ENCODE measurements around the gene PTPRK. TPM values are rescaled to one million over a fixed set of nuclear protein-coding genes. Genes with fewer than 3 reads are reported as not detected.

Gene PTPRK
- total and polyA plus RNA-seq, 4 donors, result 8.2 to 224 (median 42.9) TPM

- DNase-seq (peak in 2 of 3 donors; percentile 28 to 61), ATAC-seq (ENCODE audit: insufficient read depth, low FRiP score) (no peak)
- H3K27ac ChIP-seq (ENCODE audit: low read depth in 1 of 2, low read length in 1 of 2), result no peak overlapping the region
- H3K9ac ChIP-seq (ENCODE audit: insufficient read depth in 1 of 2, low read length in 2 of 2), result no peak overlapping the region
- no peaks in the 10 kb centered on the region for H3K9me3 ChIP-seq (ENCODE audit: control insufficient read depth in 4 of 4, insufficient read depth in 3 of 4, low read length in 3 of 4)
- TF ChIP-seq CTCF (IDR thresholded peaks at IDR 0.05; ENCODE audit: control extremely low read depth, extremely low read depth), result no peak
- no peak overlapping the region for H3K4me3 ChIP-seq
- H3K27me3 ChIP-seq (ENCODE audit: control insufficient read depth in 3 of 3, insufficient read depth in 3 of 3, low read length in 2 of 3), result no peaks in the 10 kb centered on the region
- peaks cover 0 to 5% (median 0%) of the 10 kb centered on the region in 5 donors for H3K4me1 ChIP-seq (ENCODE audit: control insufficient read depth in 5 of 5, insufficient read depth in 5 of 5, low read length in 5 of 5)
- H3K36me3 ChIP-seq (ENCODE audit: control insufficient read depth in 4 of 4, insufficient read depth in 4 of 4, low read length in 4 of 4), result no peaks in the 10 kb centered on the region
- 63 to 82% methylated on average over 3 of the region's 3 CpGs for WGBS, 2 donors
Observed at GRCh38 chr6:128461501-128461900, 58.9 kb downstream of the PTPRK start.

- H3K4me1 ChIP-seq (ENCODE audit: control insufficient read depth in 5 of 5, insufficient read depth in 5 of 5, low read length in 5 of 5), result peaks cover 0 to 7% (median 2%) of the 10 kb centered on the region in 5 donors
- H3K4me3 ChIP-seq, result no peak overlapping the region
- H3K36me3 ChIP-seq (ENCODE audit: control insufficient read depth in 4 of 4, insufficient read depth in 4 of 4, low read length in 4 of 4), result no peaks in the 10 kb centered on the region
- TF ChIP-seq CTCF (IDR thresholded peaks at IDR 0.05; ENCODE audit: control extremely low read depth, extremely low read depth), result no peak
- DNase-seq (peak in 2 of 3 donors; percentile 13 to 19), ATAC-seq (ENCODE audit: insufficient read depth, low FRiP score) (no peak)
- WGBS, 2 donors, result 80 to 85% methylated on average over 2 of the region's 2 CpGs
- H3K27me3 ChIP-seq (ENCODE audit: control insufficient read depth in 3 of 3, insufficient read depth in 3 of 3, low read length in 2 of 3), result no peaks in the 10 kb centered on the region
- H3K27ac ChIP-seq (ENCODE audit: low read depth in 1 of 2, low read length in 1 of 2), result no peak overlapping the region
- no peaks in the 10 kb centered on the region for H3K9me3 ChIP-seq (ENCODE audit: control insufficient read depth in 4 of 4, insufficient read depth in 3 of 4, low read length in 3 of 4)
- no peak overlapping the region for H3K9ac ChIP-seq (ENCODE audit: insufficient read depth in 1 of 2, low read length in 2 of 2)
Observed at GRCh38 chr6:128456510-128457230, 63.7 kb downstream of the PTPRK start.

- Histone ChIP-seq H3K4me1 (ENCODE audit: control insufficient read depth in 5 of 5, insufficient read depth in 5 of 5, low read length in 5 of 5) (peaks cover 0 to 7% (median 2%) of the 10 kb centered on the region in 5 donors), H3K27ac (ENCODE audit: low read depth in 1 of 2, low read length in 1 of 2) (no peak overlapping the region), H3K9me3 (ENCODE audit: control insufficient read depth in 4 of 4, insufficient read depth in 3 of 4, low read length in 3 of 4) (peaks cover 0 to 2% (median 0%) of the 10 kb centered on the region in 4 donors), H3K27me3 (ENCODE audit: control insufficient read depth in 3 of 3, insufficient read depth in 3 of 3, low read length in 2 of 3) (no peaks in the 10 kb centered on the region), H3K36me3 (ENCODE audit: control insufficient read depth in 4 of 4, insufficient read depth in 4 of 4, low read length in 4 of 4) (no peaks in the 10 kb centered on the region), H3K4me3 (no peak overlapping the region), H3K9ac (ENCODE audit: insufficient read depth in 1 of 2, low read length in 2 of 2) (no peak overlapping the region)
- no peak for TF ChIP-seq CTCF (IDR thresholded peaks at IDR 0.05; ENCODE audit: control extremely low read depth, extremely low read depth)
- 88 to 92% methylated on average over 3 of the region's 3 CpGs for WGBS, 2 donors
- ATAC-seq (ENCODE audit: insufficient read depth, low FRiP score) (no peak), DNase-seq (no peak)
Observed at GRCh38 chr6:128455959-128456358, 64.4 kb downstream of the PTPRK start.

All from lung (tissue), 12 donors.